GM18517 (cell line): ENCODE results near the gene PARP1.

Experiments used
- ATAC-seq: cut with Tn5 transposase; IDR thresholded peaks from one replicate; pipeline ENCODE4 v1.9.1; 2021; ENCODE audit warnings: mild to moderate bottlenecking, moderate library complexity; ENCODE audit not compliant: unreplicated experiment

The PARP1 gene

GRCh38 chr1:226314055-226314454, 93.8 kb downstream of the PARP1 start:
- ATAC-seq: no peak

GRCh38 chr1:226312065-226312464, 95.8 kb downstream of the PARP1 start:
- no peak for ATAC-seq

GRCh38 chr1:226311376-226311775, 96.5 kb downstream of the PARP1 start:
- no peak for ATAC-seq
